ENCODE data around the gene COQ9. TPM values are rescaled to one million over a fixed set of nuclear protein-coding genes. Genes with fewer than 3 reads are reported as not detected.

Gene COQ9
- total RNA-seq, 4 donors from 2014 or later = 20.6 to 35.0 (median 27.5) TPM

DNA sequence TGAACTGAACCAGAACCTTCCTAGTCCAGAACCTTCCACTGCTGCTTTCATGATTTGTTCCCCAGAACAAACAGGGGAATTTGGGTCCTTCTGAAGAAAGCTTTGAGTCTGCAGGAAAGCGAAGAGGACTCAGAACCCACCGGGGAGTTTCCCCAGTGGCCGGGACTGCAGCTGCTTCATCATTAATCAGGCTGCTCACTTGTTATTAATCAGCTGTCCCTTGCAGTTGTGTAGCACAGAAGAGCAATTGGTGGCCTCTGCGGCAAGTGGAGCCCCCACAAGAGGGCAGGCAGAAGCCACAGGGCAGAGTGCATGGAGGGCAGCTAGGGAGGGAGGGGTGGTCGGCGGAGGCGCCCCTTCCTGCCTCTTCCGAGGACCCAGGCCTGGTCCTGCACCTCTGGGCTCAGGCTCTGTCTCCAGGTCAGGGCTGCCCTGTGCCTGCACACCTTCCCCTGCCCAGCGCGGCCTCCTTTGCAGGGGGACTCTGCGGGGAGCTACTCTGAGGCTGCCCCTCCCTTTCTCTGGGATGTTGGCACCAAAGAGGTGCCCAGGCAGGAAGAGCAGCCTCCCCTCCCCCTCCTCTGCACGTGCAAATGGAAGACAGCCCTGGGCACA, 35.8 kb upstream of the COQ9 start:
- no peak for DNase-seq (ENCODE audit: low spot score in 2 of 2)
- Histone ChIP-seq H3K27ac (no peak overlapping the region), H3K36me3 (no peaks in the 10 kb centered on the region), H3K27me3 (no peaks in the 10 kb centered on the region), H3K9me3 (no peaks in the 10 kb centered on the region), H3K4me1 (peaks cover 0 to 10% (median 2%) of the 10 kb centered on the region in 4 donors), H3K4me3 (no peak overlapping the region)
- WGBS, 2 donors = 53 to 55% methylated on average over 7 to 9 of the region's 12 CpGs
- TF ChIP-seq, protein P1, sequence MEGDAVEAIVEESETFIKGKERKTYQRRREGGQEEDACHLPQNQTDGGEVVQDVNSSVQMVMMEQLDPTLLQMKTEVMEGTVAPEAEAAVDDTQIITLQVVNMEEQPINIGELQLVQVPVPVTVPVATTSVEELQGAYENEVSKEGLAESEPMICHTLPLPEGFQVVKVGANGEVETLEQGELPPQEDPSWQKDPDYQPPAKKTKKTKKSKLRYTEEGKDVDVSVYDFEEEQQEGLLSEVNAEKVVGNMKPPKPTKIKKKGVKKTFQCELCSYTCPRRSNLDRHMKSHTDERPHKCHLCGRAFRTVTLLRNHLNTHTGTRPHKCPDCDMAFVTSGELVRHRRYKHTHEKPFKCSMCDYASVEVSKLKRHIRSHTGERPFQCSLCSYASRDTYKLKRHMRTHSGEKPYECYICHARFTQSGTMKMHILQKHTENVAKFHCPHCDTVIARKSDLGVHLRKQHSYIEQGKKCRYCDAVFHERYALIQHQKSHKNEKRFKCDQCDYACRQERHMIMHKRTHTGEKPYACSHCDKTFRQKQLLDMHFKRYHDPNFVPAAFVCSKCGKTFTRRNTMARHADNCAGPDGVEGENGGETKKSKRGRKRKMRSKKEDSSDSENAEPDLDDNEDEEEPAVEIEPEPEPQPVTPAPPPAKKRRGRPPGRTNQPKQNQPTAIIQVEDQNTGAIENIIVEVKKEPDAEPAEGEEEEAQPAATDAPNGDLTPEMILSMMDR (IDR thresholded peaks at IDR 0.05) = no peak
- TF ChIP-seq EP300 (IDR thresholded peaks at IDR 0.05) (no peak), POLR2A (IDR thresholded peaks at IDR 0.05) (no peak)

GRCh38 chr16:57412584-57412983, 34.7 kb upstream of the COQ9 start:
- no peak overlapping the region for H3K27ac ChIP-seq
- WGBS, 2 donors = 87 to 90% methylated on average over 9 of the region's 9 CpGs
- H3K4me1 ChIP-seq = peaks cover 0 to 22% (median 11%) of the 10 kb centered on the region in 4 donors
- DNase-seq (ENCODE audit: low spot score in 2 of 2) = no peak
- no peak overlapping the region for H3K4me3 ChIP-seq
- H3K9me3 ChIP-seq = no peaks in the 10 kb centered on the region
- no peak for TF ChIP-seq POLR2A (IDR thresholded peaks at IDR 0.05)
- TF ChIP-seq EP300 (IDR thresholded peaks at IDR 0.05) = no peak
- TF ChIP-seq, protein P1 (IDR thresholded peaks at IDR 0.05) = no peak
- H3K27me3 ChIP-seq = no peaks in the 10 kb centered on the region
- no peaks in the 10 kb centered on the region for H3K36me3 ChIP-seq

DNA sequence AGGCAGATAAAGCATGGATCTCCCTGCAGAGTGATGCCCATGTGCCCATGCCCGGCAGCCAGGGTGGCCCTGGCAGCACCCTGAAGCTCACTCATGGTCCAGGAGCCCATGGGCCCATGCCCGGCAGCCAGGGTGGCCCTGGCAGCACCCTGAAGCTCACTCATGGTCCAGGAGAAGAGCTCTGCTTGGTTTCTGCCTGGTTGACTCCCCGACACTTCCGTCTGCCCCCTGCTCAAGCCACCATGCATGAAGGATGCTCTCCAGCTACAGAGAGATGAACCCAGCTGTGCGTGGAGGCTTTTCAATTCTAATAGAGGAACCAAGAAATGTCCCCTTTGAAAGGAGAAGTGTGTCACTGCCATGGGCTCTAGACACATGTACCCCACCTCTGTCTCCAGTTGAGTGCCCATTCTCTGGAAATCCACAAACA, 34.0 kb upstream of the COQ9 start:
- 79 to 95% methylated on average over 3 to 5 of the region's 5 CpGs for WGBS, 2 donors
- no peaks in the 10 kb centered on the region for H3K9me3 ChIP-seq
- no peak for DNase-seq (ENCODE audit: low spot score in 2 of 2)
- no peaks in the 10 kb centered on the region for H3K27me3 ChIP-seq
- no peaks in the 10 kb centered on the region for H3K36me3 ChIP-seq
- H3K4me3 ChIP-seq = no peak overlapping the region
- peaks cover 0 to 26% (median 11%) of the 10 kb centered on the region in 4 donors for H3K4me1 ChIP-seq
- H3K27ac ChIP-seq = no peak overlapping the region
- no peak for TF ChIP-seq EP300 (IDR thresholded peaks at IDR 0.05)
- no peak for TF ChIP-seq POLR2A (IDR thresholded peaks at IDR 0.05)
- TF ChIP-seq, protein P1 (IDR thresholded peaks at IDR 0.05) = no peak

DNA sequence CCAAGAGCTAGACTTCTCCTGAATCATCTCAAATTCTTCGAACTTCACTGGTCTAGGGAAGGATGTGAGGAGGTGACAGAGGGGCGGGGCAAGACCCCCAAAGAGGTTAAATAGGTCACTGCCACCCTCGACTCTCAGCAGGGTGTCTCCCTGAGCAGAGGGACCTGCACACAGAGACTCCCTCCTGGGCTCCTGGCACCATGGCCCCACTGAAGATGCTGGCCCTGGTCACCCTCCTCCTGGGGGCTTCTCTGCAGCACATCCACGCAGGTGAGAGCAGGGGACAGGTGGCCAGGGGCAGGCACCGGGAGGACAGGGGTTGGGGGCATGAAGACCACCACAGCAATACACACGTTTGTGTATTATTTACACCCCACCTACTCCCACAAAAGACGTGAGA, 33.5 kb upstream of the COQ9 start:
- 79 to 84% methylated on average over 7 of the region's 7 CpGs for WGBS, 2 donors
- Histone ChIP-seq H3K27ac (no peak overlapping the region), H3K4me1 (peaks cover 0 to 30% (median 12%) of the 10 kb centered on the region in 4 donors)

DNA sequence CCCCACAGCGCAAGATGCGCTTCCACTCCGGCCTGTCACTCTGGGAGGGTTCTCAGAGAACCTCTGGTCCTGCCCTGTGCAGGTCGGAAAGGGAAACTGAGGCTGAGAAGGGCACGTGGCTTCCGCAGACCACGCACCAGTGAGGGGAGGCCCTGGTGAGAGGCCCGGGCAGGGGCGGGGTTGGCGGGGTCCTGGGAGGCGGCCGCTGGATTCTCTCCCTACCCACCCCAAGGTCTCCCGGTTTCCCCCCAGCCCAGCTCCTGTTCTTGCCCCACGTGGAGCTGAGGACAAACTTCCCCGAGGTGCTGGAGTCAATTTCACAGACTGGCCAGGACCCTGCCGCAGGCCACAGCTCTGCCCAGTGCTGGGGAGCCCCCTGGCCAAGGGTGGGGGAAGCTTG, 31.2 kb upstream of the COQ9 start:
- no peaks in the 10 kb centered on the region for H3K27me3 ChIP-seq
- H3K36me3 ChIP-seq = no peaks in the 10 kb centered on the region
- no peak overlapping the region for H3K4me3 ChIP-seq
- no peaks in the 10 kb centered on the region for H3K9me3 ChIP-seq
- H3K27ac ChIP-seq = peak overlapping the region in 2 of 4 donors; percentile 63 to 82
- H3K4me1 ChIP-seq = peaks cover 0 to 34% (median 14%) of the 10 kb centered on the region in 4 donors
- DNase-seq (ENCODE audit: low spot score in 2 of 2) = no peak
- TF ChIP-seq, protein P1 (IDR thresholded peaks at IDR 0.05) = no peak
- TF ChIP-seq POLR2A (IDR thresholded peaks at IDR 0.05) = no peak
- 83 to 84% methylated on average over 13 to 16 of the region's 16 CpGs for WGBS, 2 donors

More for the DNA sequence above, 33.5 kb upstream of the COQ9 start:
- no peaks in the 10 kb centered on the region for H3K9me3 ChIP-seq
- TF ChIP-seq, protein P1 (IDR thresholded peaks at IDR 0.05) = no peak
- TF ChIP-seq POLR2A (IDR thresholded peaks at IDR 0.05) (no peak), EP300 (IDR thresholded peaks at IDR 0.05) (no peak)
- no peaks in the 10 kb centered on the region for H3K27me3 ChIP-seq
- no peak for DNase-seq (ENCODE audit: low spot score in 2 of 2)
- no peak overlapping the region for H3K4me3 ChIP-seq
- H3K36me3 ChIP-seq = no peaks in the 10 kb centered on the region

Data from tibial nerve (tissue), 4 donors.